NOMO-1 treated with dmso at 0.1 percent for 144 hours (cell line): Measurements from ENCODE around the gene TCTN1.

Source experiments
- DNase-seq: peaks from one replicate; lab custom pipeline; 2025; ENCODE audit not compliant: unreplicated experiment; lab: John Stamatoyannopoulos, UW

TCTN1 gene

DNA sequence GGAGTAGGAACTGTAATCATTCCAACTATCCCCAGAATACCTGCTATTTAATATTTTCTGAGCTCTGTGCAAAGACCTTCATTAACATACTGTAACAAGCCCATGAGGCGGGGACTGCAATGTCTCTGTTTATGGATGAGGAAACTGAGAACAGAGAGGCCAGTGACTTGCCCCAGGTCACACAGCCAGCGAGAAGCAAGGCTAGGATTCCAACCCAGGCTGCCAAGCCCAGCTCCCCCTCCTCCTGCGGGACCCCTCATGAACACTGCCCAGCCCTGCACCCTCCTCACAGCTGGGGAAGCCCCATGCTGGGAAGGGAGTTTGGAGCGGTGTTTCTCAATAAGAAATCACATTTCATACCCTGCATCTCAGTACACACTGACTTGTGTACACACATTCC is 64.1 kb downstream of the TCTN1 start:
- DNase-seq: no peak

DNA sequence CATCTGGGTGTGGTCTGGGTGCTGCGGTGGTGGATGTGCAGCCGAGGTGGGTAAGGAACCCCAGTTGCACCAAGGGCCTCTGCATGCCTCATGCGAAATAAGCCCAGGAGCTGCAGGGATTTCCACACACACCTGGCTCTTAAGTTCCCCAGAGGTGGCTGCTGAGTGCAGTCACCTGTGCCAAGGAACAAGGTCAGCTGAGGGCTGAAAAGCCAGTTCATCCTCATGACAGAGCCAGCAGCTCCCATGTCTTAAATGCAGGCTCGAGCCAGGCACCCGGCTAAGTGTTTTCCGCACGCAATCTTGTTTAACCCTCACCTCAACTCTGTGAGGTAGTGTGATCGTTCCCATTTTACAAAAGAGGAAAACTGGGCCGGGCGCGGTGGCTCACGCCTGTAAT is 65.3 kb downstream of the TCTN1 start:
- no peak for DNase-seq

DNA sequence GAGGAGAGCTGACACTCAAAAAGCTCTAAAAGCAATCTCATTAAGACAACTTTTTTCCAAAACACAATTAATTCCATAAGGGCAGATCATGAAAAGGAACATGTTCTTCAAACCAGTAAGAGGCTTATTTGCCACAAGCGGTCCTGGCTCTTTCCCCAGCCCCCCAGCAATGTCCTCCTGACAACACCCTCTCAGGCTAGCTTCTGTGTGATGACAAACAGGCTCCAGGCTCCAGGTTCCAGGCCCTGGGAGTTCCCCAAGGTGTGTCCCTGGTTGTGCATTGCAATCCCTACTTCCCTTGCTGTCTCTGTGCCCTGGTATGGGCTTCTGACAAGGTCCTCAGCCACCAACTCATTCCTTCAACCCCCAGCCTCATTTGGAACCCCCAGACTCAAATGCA is 66.1 kb downstream of the TCTN1 start:
- no peak for DNase-seq

DNA sequence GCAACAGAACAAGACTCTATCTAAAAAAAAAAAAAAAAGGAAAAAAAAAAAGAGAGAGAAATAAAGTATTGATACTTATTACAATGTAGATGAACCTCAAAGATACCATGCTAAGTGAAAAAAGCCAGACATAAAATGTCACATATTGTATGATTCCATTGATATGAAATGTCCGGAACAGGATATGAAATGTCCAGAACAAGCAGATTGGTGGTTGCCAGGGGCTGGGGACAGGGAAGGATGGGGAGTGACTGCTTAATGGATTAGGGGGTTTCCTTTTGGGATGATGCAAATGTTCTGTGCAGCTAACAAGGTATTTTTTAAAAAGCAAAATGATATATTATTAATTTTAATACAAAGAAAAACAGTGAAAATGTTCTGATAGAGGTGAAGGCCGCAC is 70.0 kb downstream of the TCTN1 start:
- DNase-seq: no peak

DNA sequence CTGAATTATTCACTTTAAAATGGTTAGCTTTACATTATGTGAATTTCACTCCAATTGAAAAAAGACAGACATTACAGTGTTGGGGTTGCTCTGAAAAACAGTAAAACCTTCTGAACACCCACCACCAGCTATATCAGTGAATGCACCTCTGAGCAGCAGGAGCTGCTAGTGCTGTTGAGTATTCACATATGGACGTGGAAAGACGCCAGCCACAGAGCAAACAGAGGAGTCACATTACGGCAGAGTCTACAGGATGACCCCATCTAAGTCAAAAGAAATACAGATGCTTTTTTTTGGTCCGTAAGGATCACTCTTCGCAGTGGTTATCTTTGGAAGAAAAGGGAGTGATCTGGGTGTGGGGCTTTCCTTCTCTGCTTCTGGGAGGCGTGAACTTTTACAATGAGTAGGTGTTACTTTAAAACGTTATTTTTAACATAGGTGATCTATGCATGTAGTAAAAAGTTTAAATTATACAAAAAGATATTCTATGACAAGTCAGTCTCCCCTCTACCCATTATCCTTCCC is 70.4 kb downstream of the TCTN1 start:
- no peak for DNase-seq

DNA sequence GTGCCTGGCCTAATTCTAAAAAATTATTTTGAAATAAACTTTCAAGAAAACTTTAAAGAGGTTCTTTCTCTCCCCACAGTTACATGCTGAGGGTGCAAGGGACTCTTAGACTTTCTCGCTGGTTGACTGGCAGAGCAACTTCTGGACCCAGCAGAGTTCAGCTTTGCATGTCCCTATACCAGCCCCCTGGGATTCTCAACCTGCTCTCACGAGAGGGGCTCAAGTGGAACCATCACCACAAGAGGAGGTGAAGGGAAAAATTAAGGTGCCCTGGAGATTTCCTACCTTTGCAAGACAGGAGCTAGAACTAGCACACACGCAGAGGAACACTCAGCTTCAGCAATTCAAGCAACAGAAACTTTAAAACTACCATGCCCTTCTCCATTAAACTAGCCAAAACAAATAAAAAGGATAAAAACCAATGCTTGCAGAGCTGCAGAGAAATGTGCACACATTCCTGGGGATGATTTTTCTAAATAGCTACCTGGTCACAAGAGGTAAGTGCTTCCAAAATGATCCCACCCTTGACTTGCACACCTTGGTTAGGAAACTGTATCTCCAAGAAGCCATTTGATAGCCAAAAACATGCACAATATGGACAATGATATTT is 72.5 kb downstream of the TCTN1 start:
- DNase-seq: no peak

DNA sequence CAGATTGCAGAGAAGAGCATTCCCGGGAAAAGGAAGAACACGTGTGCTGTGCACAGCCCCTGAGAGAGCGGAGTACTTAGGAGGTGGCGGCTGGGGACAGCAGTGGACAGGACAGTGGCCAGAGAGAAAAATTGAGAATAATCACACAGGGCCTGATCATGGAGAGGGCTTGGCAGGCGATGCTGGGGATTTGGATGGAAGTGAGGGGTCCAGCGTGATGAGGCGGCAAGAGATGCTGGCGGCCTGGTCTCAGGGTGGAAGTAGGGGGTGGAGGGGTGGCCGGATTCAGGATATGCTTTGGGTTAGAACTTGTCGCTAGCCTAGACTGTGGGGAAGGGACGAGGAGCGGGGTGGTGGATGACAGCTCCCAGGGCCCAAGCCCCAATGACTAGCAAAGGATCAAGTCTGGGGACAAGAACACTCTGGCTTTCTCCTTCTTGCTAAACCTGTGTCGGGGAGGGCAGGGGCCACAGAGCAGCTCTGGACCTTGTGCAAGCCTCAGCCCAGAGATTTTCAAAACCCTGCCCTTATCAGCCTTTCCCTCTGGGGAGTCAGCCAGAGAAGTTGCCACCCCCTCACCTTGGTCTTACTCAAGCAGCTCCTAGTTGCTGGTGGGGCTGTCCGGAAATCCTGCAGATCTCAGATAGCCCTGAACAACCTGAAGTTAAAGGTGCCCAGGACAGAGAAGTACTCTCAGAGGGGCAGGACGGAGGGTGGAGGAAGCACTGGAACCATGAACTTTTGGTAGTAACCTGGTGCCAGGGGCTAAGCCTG is 73.7 kb downstream of the TCTN1 start:
- no peak for DNase-seq

DNA sequence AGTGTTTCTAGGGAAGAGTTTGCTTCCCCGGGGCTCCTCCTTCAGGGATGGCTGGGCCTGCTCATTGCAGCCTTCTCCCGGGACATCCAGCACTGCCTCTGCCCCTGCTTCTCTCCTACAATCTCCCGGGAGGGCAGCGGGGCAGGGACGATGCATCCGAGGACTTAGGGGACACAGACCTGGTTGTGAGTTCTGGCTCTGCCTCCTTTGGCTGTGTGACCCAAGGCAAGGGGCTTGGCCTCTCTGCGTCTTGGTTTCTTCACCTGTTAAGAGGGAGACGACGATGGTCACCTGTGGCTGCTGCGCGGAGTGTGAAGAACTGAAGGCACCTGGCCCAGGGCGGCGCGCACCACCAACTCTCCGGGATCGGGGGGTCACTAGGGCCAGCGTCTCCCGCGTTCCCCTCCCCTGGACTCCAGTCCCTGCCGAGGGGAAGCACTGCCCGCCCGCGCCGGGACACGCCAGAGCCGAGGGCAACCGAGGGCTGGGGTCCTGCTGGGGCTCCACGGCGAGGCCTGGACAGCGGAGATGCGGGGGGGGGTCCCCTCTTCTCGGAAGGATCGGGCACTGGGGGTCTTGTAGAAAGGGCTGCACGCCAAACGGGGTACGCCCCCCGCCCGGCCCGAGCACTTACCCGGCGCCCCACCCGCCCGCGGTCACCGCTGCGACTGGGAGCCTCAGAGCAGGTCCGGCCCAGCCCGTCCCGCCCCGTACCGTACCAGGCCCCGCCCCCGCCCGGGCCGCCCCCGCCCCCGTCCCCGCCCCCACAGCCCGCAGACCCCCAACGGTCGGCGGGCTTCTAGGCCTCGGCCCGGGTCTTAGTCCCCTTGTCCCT is 74.7 kb downstream of the TCTN1 start, which contains the start of gene HVCN1:
Gene HVCN1, minus strand, starts transcription at position 670 of the 835 bp plus-strand sequence. CDS start 5,870 bp downstream, outside the sequence.
- no peak for DNase-seq

DNA sequence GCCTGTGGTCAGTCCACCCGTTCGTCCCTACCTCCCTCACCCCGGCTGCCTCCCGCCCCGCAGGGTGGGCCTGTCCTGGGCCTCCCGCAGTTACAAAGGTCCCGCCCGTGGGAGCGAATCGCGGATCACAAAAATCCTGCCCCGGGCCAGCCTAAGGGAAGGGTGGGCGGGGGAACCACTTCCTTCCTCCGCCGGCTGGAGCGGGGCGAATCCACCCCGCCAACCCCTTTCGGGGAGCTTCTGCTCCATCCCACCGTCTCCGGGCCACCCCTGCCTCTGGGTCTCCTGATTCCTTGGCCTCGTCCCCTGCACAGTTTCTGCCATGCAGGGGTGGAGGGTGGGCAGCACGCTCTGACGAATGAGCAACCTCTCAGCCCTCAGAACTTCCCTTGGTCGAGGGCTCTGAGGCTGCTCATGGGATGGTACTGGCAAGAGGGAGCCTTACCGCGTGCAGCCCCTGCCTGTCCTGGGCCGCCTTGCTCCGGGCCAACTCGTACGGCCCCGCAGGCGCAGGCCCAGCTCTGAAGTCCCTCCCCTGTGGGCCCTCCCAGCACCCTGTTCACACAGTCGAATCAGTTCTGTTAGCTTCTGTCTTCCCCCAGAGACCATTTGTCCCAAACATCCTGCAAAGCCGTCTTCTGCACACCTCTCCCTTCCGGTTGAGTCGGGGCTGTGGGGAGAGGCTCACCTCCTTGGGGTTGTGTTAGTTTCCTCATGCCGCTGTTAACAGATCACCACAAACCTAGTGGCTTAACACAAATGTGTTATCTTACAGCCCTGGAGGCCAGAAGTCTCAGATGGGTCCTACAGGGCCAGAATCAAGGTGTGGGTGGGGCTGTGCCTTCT is 75.6 kb downstream of the TCTN1 start:
- DNase-seq: peak; percentile 56

DNA sequence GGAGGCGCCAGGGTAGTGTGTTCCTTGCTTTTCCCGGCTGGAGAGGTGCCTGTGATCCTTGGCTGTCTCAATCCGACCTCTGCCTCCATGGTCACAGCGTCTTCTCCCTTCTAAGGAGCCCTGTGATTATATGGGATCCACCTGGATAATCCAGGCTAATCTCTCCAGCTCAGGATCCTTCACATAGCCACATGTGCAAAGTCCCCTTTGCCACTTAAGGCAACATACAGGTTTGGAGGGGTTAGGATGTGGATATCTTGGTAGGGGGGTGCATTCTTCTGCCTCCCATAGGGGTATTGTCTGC is 76.2 kb downstream of the TCTN1 start:
- no peak for DNase-seq

DNA sequence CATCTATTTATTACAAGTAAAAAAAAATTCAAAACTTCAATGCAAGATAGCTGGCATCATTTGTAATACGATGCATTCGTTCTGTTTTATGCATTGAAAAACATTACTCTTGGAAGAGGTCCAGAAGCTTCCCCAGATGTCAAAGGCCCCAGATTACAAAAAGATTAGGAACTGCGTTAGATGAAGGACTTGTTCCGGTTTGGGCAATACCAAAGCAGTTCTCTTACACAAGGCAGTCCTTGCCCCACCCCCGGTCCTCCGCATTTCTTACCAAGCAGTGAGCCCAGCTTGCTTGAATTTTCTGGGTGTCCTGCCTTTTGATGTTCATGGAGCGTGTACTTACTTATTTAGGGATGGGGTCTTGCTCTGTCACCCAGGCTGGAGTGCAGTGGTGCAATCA is 79.8 kb downstream of the TCTN1 start:
- DNase-seq: peak; percentile 79

DNA sequence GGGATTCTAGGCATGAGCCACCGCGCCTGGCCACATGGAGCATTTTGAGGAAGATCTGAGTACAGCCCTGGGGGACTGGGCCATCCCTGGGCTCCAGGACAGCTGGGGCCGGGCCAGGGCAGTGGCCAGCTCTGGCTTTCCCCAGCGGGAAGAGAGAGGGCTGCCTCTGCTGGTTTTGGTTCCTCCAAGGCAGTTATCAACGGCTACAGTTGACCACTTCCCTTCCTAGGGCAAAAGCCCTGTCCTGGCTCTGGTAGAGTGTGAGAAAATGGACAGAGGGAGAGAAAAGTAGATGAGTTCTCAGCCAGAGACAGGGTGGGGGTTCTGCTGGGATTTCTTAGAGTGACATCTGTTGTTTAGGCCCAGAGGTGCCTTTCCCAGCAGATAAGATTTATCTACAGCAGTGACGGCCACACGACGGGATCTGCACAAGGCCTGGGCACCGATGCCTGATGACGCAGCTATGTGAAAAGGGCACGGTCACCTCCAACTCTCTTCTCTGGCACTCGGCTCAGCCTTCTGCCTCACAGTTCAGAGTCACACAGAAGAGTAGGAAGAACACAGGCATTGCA is 80.5 kb downstream of the TCTN1 start:
- peak; percentile 46 for DNase-seq

DNA sequence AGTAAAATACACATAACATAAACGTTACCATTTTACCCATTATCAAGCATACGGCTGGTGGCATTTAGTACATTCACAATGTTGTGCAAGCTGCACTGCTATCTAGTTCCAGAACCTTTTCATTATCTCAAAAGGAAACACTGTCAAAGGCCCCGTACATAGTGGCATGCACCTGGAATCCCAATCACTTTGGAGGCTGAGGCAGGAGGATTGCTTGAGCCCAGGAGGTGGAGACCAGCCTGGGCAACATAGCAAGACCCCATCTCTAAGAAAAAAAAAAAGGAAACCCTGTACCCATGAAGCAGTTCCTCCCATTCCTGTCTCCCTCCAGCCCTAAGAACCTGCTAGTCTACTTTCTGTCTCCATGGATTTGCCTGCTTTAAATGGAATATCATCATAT is 82.4 kb downstream of the TCTN1 start:
- DNase-seq: no peak

DNA sequence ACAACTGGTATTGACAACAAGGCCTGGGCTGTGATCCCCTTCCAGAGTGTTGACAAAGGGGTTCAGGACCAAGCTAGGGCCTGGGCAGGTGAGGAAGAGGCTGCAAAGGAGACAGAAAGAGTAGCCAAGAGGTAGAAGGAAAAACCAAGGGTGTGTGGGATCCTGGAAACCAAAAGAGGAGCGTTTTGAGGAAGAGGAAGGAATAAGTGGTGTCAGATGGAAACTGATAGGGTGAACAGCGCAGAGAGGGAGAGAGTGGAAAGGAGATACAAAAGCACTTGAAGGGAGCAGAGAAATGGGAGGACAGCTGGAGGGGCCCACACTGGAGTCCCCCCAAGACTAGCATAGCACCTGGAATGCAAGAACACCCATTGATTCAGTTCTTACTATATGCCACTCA is 83.3 kb downstream of the TCTN1 start:
- DNase-seq: no peak

DNA sequence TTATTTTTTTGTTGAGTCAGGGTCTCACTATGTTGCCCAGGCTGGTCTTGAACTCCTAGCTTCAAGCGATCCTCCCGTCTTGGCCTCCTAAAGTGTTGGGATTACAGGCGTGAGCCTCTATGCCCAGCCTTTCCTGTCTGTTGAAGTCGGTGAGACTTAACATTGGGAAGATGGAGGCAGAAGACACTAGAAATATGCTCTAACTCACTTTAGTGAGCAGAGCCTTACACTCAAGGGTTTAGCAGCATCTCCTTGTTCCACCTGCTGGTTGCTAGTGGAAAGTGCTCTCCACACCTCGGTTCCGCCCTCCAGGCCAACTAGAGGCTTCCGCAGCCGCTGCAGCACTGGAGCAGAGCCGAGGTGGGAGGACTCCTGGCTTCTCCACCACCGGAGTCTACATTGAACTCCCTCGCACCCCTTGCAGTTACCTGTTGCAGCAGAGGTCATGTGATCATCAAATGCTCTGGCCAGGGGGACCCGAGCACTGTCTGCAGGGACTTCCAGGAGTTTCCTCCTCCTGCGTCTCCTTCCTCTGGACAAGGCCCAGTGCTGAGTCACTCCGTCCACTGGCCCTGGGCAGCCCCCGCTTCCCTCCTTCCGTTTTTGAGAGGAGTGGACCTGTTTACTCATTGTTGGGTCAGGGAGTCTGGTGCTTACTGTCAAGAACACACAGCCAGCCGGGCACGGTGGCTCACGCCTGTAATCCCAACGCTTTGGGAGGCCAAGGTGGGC is 84.4 kb downstream of the TCTN1 start:
- DNase-seq: peak; percentile 91
